ENCODE results near the gene R3HCC1L.
"Not testable (repeated sequence)": the region's sequence is repeated elsewhere in the genome, so short reads cannot be mapped to it uniquely, and the experiment has no call there.

R3HCC1L gene

DNA sequence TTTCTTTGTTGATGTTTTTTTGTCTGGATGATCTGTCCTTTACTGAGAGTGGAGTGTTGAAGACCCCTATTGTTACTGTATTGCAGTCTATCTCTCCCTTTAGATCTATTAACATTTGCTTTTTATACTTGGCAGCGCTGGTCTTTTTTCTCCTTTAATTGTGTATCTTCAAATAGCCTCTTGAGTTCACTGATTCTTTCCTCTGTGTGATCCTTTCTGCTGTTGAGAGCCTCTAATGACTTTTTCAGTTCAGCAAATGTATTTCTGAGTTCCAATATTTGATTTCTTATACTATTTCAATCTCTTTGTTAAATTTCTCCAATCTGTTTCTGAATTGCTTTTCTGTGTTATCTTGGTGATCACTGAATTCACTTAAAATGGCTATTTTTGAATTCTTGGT lies 15.4 kb downstream of the R3HCC1L start:
- TF ChIP-seq, protein P1, sequence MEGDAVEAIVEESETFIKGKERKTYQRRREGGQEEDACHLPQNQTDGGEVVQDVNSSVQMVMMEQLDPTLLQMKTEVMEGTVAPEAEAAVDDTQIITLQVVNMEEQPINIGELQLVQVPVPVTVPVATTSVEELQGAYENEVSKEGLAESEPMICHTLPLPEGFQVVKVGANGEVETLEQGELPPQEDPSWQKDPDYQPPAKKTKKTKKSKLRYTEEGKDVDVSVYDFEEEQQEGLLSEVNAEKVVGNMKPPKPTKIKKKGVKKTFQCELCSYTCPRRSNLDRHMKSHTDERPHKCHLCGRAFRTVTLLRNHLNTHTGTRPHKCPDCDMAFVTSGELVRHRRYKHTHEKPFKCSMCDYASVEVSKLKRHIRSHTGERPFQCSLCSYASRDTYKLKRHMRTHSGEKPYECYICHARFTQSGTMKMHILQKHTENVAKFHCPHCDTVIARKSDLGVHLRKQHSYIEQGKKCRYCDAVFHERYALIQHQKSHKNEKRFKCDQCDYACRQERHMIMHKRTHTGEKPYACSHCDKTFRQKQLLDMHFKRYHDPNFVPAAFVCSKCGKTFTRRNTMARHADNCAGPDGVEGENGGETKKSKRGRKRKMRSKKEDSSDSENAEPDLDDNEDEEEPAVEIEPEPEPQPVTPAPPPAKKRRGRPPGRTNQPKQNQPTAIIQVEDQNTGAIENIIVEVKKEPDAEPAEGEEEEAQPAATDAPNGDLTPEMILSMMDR (IDR thresholded peaks at IDR 0.05; ENCODE audit: low read depth, low read length, poor library complexity, severe bottlenecking) = no peak
- no peak for TF ChIP-seq EZH2phosphoT487 (IDR thresholded peaks at IDR 0.05; ENCODE audit: borderline replicate concordance, low read length)
- Histone ChIP-seq H3K27ac (ENCODE audit: low read depth, low read length) (no peak overlapping the region), H3K9me3 (ENCODE audit: control insufficient read depth, insufficient read depth, low read length) (peaks cover 30% of the 10 kb centered on the region; the same call in 1 of the 2 replicates)

DNA sequence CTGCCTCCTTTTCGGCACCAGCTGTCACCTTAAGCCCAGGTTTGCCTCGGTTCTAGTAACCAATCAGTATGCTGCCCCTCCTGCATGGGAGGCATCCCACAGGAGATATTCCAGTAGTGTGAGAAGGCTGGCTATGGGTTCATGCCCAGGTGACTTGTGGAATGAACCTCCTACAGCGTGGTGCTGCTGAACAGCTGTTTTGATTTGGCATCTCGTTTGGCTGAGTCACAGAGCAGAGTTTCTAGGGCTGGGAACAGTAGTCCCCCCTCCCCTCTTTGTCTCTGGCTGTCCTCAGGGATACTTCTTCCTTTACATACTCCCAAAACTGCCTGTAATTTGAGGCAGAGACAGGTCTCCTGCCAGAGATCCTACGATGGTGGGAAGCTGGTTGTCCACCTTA lies 16.1 kb downstream of the R3HCC1L start:
- Histone ChIP-seq H3K4me3 (ENCODE audit: low read length) (no peak overlapping the region), H3K79me2 (ENCODE audit: control insufficient read depth, low read length) (peaks cover 85% of the 10 kb centered on the region), H3K9me3 (ENCODE audit: control insufficient read depth, insufficient read depth, low read length) (peaks cover 30% of the 10 kb centered on the region; the same call in 1 of the 2 replicates)

More for the DNA sequence above, 15.4 kb downstream of the R3HCC1L start:
- Histone ChIP-seq H3K4me1 (ENCODE audit: control insufficient read depth, low read length) (peaks cover 15% of the 10 kb centered on the region), H3K79me2 (ENCODE audit: control insufficient read depth, low read length) (peaks cover 85% of the 10 kb centered on the region), H3K27me3 (ENCODE audit: control insufficient read depth, low read length) (no peaks in the 10 kb centered on the region), H3F3A (ENCODE audit: control insufficient read depth, insufficient read depth) (peaks cover 2% of the 10 kb centered on the region; the same call in 1 of the 2 replicates), H3K4me2 (ENCODE audit: low read length) (no peak overlapping the region), H3K9me2 (replicated peaks; ENCODE audit: control insufficient read depth, low read length) (no peaks in the 10 kb centered on the region), H3K36me3 (ENCODE audit: control insufficient read depth, low read length) (peaks cover 82% of the 10 kb centered on the region), H3K4me3 (ENCODE audit: low read length) (no peak overlapping the region), H4K20me1 (ENCODE audit: control insufficient read depth, insufficient read depth, low read depth, low read length) (no peaks in the 10 kb centered on the region)

DNA sequence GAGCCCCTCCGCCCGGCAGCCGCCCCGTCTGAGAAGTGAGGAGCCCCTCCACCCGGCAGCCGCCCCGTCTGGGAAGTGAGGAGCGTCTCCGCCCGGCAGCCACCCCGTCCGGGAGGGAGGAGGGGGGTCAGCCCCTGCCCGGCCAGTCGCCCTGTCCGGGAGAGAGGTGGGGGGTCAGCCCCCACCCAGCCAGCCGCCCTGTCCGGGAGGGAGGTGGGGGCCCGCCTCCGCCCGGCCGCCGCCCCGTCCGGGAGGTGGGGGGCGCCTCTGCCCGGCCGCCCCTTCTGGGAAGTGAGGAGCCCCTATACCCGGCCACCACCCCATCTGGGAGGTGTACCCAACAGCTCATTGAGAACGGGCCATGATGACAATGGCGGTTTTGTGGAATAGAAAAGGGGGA lies 18.3 kb downstream of the R3HCC1L start:
- H3K4me1 ChIP-seq (ENCODE audit: control insufficient read depth, low read length) = peaks cover 37% of the 10 kb centered on the region
- not testable (repeated sequence) for H3K4me3 ChIP-seq (ENCODE audit: low read length); H3K9me2 ChIP-seq (replicated peaks; ENCODE audit: control insufficient read depth, low read length); H3F3A ChIP-seq (ENCODE audit: control insufficient read depth, insufficient read depth); H4K20me1 ChIP-seq (ENCODE audit: control insufficient read depth, insufficient read depth, low read depth, low read length); H3K27ac ChIP-seq (ENCODE audit: low read depth, low read length); H3K4me2 ChIP-seq (ENCODE audit: low read length); H3K27me3 ChIP-seq (ENCODE audit: control insufficient read depth, low read length)
- H3K36me3 ChIP-seq (ENCODE audit: control insufficient read depth, low read length) = peaks cover 75% of the 10 kb centered on the region
- peaks cover 21% of the 10 kb centered on the region; the same call in 1 of the 2 replicates for H3K9me3 ChIP-seq (ENCODE audit: control insufficient read depth, insufficient read depth, low read length)
- H3K79me2 ChIP-seq (ENCODE audit: control insufficient read depth, low read length) = peaks cover 85% of the 10 kb centered on the region

More for the DNA sequence above, 16.1 kb downstream of the R3HCC1L start:
- no peaks in the 10 kb centered on the region for H3F3A ChIP-seq (ENCODE audit: control insufficient read depth, insufficient read depth)
- no peaks in the 10 kb centered on the region for H3K27me3 ChIP-seq (ENCODE audit: control insufficient read depth, low read length)
- peaks cover 19% of the 10 kb centered on the region for H3K4me1 ChIP-seq (ENCODE audit: control insufficient read depth, low read length)
- no peaks in the 10 kb centered on the region for H4K20me1 ChIP-seq (ENCODE audit: control insufficient read depth, insufficient read depth, low read depth, low read length)
- H3K9me2 ChIP-seq (replicated peaks; ENCODE audit: control insufficient read depth, low read length) = no peaks in the 10 kb centered on the region
- no peak overlapping the region for H3K4me2 ChIP-seq (ENCODE audit: low read length)
- H3K27ac ChIP-seq (ENCODE audit: low read depth, low read length) = no peak overlapping the region
- TF ChIP-seq, protein P1 (IDR thresholded peaks at IDR 0.05; ENCODE audit: low read depth, low read length, poor library complexity, severe bottlenecking) = no peak
- TF ChIP-seq EZH2phosphoT487 (IDR thresholded peaks at IDR 0.05; ENCODE audit: borderline replicate concordance, low read length) = no peak
- peaks cover 78% of the 10 kb centered on the region for H3K36me3 ChIP-seq (ENCODE audit: control insufficient read depth, low read length)

DNA sequence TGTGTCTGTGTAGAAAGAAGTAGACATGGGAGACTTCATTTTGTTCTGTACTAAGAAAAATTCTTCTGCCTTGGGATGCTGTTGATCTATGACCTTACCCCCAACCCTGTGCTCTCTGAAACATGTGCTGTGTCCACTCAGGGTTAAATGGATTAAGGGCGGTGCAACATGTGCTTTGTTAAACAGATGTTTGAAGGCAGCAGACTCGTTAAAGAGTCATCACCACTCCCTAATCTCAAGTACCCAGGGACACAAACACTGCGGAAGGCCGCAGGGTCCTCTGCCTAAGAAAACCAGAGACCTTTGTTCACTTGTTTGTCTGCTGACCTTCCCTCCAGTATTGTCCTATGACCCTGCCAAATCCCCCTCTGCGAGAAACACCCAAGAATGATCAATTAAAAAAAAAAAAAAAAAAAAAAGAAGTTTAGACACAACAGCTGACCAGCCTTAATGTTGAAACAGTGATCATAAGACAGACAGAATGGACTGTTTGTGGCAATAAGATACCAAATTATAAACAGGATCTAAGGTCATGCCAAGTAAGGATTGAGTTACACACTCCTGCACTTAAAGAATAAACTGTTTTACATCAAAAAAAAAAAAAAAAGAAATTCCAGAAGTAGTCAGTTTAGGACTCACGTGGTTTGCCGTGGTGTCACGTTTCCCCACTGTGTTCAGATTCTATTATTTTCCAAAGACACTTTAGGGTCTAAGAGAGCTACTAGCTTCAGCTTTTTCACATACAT lies 18.9 kb downstream of the R3HCC1L start:
- not testable (repeated sequence) for H3K4me3 ChIP-seq (ENCODE audit: low read length); H3K27me3 ChIP-seq (ENCODE audit: control insufficient read depth, low read length); H3K9me2 ChIP-seq (replicated peaks; ENCODE audit: control insufficient read depth, low read length); H3F3A ChIP-seq (ENCODE audit: control insufficient read depth, insufficient read depth); H3K27ac ChIP-seq (ENCODE audit: low read depth, low read length); H4K20me1 ChIP-seq (ENCODE audit: control insufficient read depth, insufficient read depth, low read depth, low read length); H3K4me2 ChIP-seq (ENCODE audit: low read length)
- Histone ChIP-seq H3K79me2 (ENCODE audit: control insufficient read depth, low read length) (peaks cover 85% of the 10 kb centered on the region), H3K36me3 (ENCODE audit: control insufficient read depth, low read length) (peaks cover 76% of the 10 kb centered on the region), H3K4me1 (ENCODE audit: control insufficient read depth, low read length) (peaks cover 43% of the 10 kb centered on the region), H3K9me3 (ENCODE audit: control insufficient read depth, insufficient read depth, low read length) (peaks cover 19% of the 10 kb centered on the region; the same call in 1 of the 2 replicates)

Measured in DOHH2 (cell line).